CD14-positive monocyte (primary cell): ENCODE results near the gene GPR101. TPM values are rescaled to one million over a fixed set of nuclear protein-coding genes. Genes with fewer than 3 reads are reported as not detected.

Experiments used
- DNase-seq, 3 donors: peaks; one replicate each; pipeline ENCODE4 v3.0.0-alpha.2; 2011 to 2022
- H2AFZ ChIP-seq: 2 replicates; pipeline ENCODE4 v1.6.0; 2012; ENCODE audit warnings: mild to moderate bottlenecking, low read depth, low read length, inconsistent platforms; ENCODE audit not compliant: insufficient read depth, poor library complexity, severe bottlenecking
- H3K27ac ChIP-seq, 2 donors: 1 replicate in 1 of 2; 2 replicates in 1 of 2; pipeline ENCODE4 v1.5.1; 2012 to 2013; ENCODE audit warnings: low read length in 2 of 2, control low read depth in 1 of 2, inconsistent platforms in 1 of 2, low read depth in 1 of 2, mild to moderate bottlenecking in 1 of 2
- H3K27me3 ChIP-seq, 2 donors: one replicate each; pipeline versions ENCODE4 v1.6.0 to v1.6.1; 2011 to 2013; ENCODE audit warnings: low read length in 2 of 2; ENCODE audit not compliant: control insufficient read depth in 2 of 2, insufficient read depth in 2 of 2
- H3K36me3 ChIP-seq, 2 donors: replicated peaks in 1 of 2; 1 replicate in 1 of 2; 2 replicates in 1 of 2; pipeline versions ENCODE4 v1.5.1 to v1.6.1; 2012 to 2013; ENCODE audit warnings: low read length in 2 of 2, control low read depth in 1 of 2, inconsistent platforms in 1 of 2, mild to moderate bottlenecking in 1 of 2; ENCODE audit not compliant: insufficient read depth in 2 of 2, control insufficient read depth in 1 of 2
- H3K4me1 ChIP-seq, 2 donors: 1 replicate in 1 of 2; 2 replicates in 1 of 2; pipeline versions ENCODE4 v1.5.1 to v1.6.1; 2012 to 2013; ENCODE audit warnings: low read length in 2 of 2, control low read depth in 1 of 2, inconsistent platforms in 1 of 2, mild to moderate bottlenecking in 1 of 2, moderate library complexity in 1 of 2; ENCODE audit not compliant: insufficient read depth in 2 of 2, control insufficient read depth in 1 of 2
- H3K4me2 ChIP-seq: replicated peaks from 2 replicates; pipeline ENCODE3; 2012; ENCODE audit warnings: low read length, moderate library complexity, mild to moderate bottlenecking; ENCODE audit not compliant: poor library complexity, severe bottlenecking; ENCODE audit errors: extremely low read depth
- H3K4me3 ChIP-seq, 3 experiments: fragments of 200-600 bp in 1 of 3; sonication (generic) in 1 of 3; replicated peaks in 1 of 3; 1 replicate in 2 of 3; 2 replicates in 1 of 3; pipeline ENCODE4 v1.5.1; 2011 to 2013; ENCODE audit warnings: low read length in 3 of 3, mild to moderate bottlenecking in 3 of 3, control low read depth in 2 of 3, low read depth in 2 of 3, inconsistent platforms in 1 of 3, moderate library complexity in 1 of 3
- H3K79me2 ChIP-seq: 2 replicates; pipeline ENCODE4 v1.6.0; 2012; ENCODE audit warnings: mild to moderate bottlenecking, control low read depth, inconsistent platforms, low read length, moderate library complexity; ENCODE audit not compliant: insufficient read depth
- H3K9ac ChIP-seq: 2 replicates; pipeline ENCODE4 v1.6.0; 2017; ENCODE audit warnings: low read length, mild to moderate bottlenecking; ENCODE audit not compliant: insufficient read depth, poor library complexity, severe bottlenecking
- H3K9me3 ChIP-seq, 2 donors: replicated peaks in 1 of 2; 1 replicate in 1 of 2; 2 replicates in 1 of 2; pipeline versions ENCODE4 v1.5.1 to v1.6.1; 2012 to 2013; ENCODE audit warnings: low read length in 2 of 2, control low read depth in 1 of 2; ENCODE audit not compliant: control insufficient read depth in 1 of 2, insufficient read depth in 1 of 2
- H4K20me1 ChIP-seq: 2 replicates; pipeline ENCODE4 v1.6.0; 2012; ENCODE audit warnings: mild to moderate bottlenecking, low read length, control low read depth, moderate library complexity; ENCODE audit not compliant: insufficient read depth
- H3K27ac Mint-ChIP-seq, 7 donors: one replicate each; pipeline ENCODE4 v1.8.0; 2020; ENCODE audit warnings: mild to moderate bottlenecking in 7 of 7, mixed read lengths in 7 of 7, moderate library complexity in 6 of 7, inconsistent platforms in 2 of 7
- H3K27me3 Mint-ChIP-seq, 3 donors: one replicate each; pipeline ENCODE4 v1.8.0; 2021 to 2022; ENCODE audit warnings: low read depth in 3 of 3, mild to moderate bottlenecking in 3 of 3, mixed read lengths in 3 of 3, moderate library complexity in 3 of 3, inconsistent platforms in 1 of 3
- H3K36me3 Mint-ChIP-seq, 2 donors: one replicate each; pipeline ENCODE4 v1.8.0; 2020; ENCODE audit warnings: mixed read lengths in 2 of 2, inconsistent platforms in 1 of 2, mild to moderate bottlenecking in 1 of 2
- H3K4me1 Mint-ChIP-seq: one replicate; pipeline ENCODE4 v1.8.0; 2020; ENCODE audit warnings: mild to moderate bottlenecking, mixed read lengths
- H3K4me3 Mint-ChIP-seq, 2 donors: one replicate each; pipeline ENCODE4 v1.8.0; 2020; ENCODE audit warnings: mild to moderate bottlenecking in 2 of 2, mixed read lengths in 2 of 2, moderate library complexity in 1 of 2
- H3K9me3 Mint-ChIP-seq, 7 donors: one replicate each; pipeline ENCODE4 v1.8.0; 2020 to 2022; ENCODE audit warnings: mixed read lengths in 7 of 7, mild to moderate bottlenecking in 6 of 7, moderate library complexity in 6 of 7, inconsistent platforms in 2 of 7
- WGBS: methylation state at CpG from one replicate; pipeline ENCODE4 v1.1.5; 2013; ENCODE audit warnings: missing lambda C conversion rate; ENCODE audit not compliant: insufficient coverage; 5-methylcytosine and 5-hydroxymethylcytosine counted together
- intact Hi-C, 2 donors: fragments of 100-400 bp; cut with micrococcal nuclease; formaldehyde crosslinking; loops; one replicate each; pipeline versions ENCODE4 v1.15.0 to v1.15.1; 2023
- polyA plus RNA-seq, 3 donors: library from polyadenylated mRNA; depleted of rRNA in 1 of 3; unstranded in 2 of 3; stranded (reverse) in 1 of 3; fragments of 300-500 nt in 2 of 3; fragments of >200 nt in 1 of 3; fragmentation: Illumina TruSeq in 2 of 3; gene quantifications; 1 replicate in 2 of 3; 2 replicates in 1 of 3; pipeline ENCODE4 v1.2.3, GENCODE V29; 2012 to 2021
- TF ChIP-seq, protein P1 (sequence below): fragments of 200-600 bp; IDR thresholded peaks from one replicate; pipeline ENCODE4 v1.8.0; 2022; ENCODE audit warnings: antibody characterized with exemption, mild to moderate bottlenecking

GPR101 gene
- polyA plus RNA-seq, 3 donors: not detected

DNA sequence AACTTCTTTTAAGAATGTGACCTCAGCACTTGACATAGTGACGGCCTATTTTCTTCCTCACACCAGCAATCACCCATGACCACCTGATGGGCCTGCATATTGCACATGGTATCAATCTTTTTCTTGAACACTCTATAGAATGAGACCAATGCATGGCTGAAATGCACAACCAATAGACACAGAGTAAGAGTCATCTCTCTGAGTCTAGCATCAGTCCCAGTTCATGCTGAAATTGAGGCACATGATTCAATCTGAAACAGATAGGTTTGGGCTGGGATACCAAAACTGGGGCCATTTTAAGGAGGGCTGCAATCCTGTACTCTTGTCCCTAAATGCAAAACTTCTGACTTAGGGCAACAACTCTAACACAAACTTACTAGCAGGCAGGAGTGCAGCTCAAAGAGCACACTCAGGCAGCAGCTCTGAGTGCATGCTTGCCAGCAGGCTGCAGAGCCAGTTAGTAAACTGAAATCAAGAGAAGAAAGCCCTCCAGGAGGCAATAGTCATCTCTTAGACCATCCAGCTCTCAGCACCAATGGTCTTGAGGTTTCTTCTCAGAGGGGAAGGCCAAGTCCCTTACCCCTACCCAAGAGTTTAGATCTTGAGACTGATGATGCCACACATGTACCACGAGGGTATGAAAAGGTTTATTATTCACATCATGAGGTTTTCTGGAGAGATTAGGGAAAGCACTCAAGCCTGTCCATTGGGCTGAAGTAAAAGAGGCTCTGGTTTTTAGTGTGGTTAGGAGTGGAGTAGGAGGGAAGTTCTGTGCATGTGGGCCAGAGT is 24.7 kb upstream of the GPR101 start:
- Mint-ChIP-seq H3K4me1 (no peaks in the 10 kb centered on the region), H3K9me3 (peaks cover 0 to 1% (median 0%) of the 10 kb centered on the region in 7 donors), H3K36me3 (no peaks in the 10 kb centered on the region), H3K27ac (no peak overlapping the region), H3K27me3 (peaks cover 5 to 21% (median 14%) of the 10 kb centered on the region in 3 donors), H3K4me3 (no peak overlapping the region)
- H3K79me2 ChIP-seq: no peaks in the 10 kb centered on the region
- TF ChIP-seq, protein P1, sequence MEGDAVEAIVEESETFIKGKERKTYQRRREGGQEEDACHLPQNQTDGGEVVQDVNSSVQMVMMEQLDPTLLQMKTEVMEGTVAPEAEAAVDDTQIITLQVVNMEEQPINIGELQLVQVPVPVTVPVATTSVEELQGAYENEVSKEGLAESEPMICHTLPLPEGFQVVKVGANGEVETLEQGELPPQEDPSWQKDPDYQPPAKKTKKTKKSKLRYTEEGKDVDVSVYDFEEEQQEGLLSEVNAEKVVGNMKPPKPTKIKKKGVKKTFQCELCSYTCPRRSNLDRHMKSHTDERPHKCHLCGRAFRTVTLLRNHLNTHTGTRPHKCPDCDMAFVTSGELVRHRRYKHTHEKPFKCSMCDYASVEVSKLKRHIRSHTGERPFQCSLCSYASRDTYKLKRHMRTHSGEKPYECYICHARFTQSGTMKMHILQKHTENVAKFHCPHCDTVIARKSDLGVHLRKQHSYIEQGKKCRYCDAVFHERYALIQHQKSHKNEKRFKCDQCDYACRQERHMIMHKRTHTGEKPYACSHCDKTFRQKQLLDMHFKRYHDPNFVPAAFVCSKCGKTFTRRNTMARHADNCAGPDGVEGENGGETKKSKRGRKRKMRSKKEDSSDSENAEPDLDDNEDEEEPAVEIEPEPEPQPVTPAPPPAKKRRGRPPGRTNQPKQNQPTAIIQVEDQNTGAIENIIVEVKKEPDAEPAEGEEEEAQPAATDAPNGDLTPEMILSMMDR: no peak
- no peak for DNase-seq
- no peaks in the 10 kb centered on the region for H4K20me1 ChIP-seq
- H2AFZ ChIP-seq: no peak overlapping the region
- no peak overlapping the region for H3K27ac ChIP-seq
- H3K36me3 ChIP-seq: no peaks in the 10 kb centered on the region
- intact Hi-C loops: no loop called here
- WGBS: no CpG with 5 or more reads among the region's 2 CpGs
- peaks cover 12 to 17% of the 10 kb centered on the region in 2 donors for H3K27me3 ChIP-seq
- no peaks in the 10 kb centered on the region for H3K9me3 ChIP-seq
- no peak overlapping the region for H3K4me2 ChIP-seq
- no peaks in the 10 kb centered on the region for H3K4me1 ChIP-seq
- no peak overlapping the region for H3K9ac ChIP-seq
- H3K4me3 ChIP-seq: no peak overlapping the region

DNA sequence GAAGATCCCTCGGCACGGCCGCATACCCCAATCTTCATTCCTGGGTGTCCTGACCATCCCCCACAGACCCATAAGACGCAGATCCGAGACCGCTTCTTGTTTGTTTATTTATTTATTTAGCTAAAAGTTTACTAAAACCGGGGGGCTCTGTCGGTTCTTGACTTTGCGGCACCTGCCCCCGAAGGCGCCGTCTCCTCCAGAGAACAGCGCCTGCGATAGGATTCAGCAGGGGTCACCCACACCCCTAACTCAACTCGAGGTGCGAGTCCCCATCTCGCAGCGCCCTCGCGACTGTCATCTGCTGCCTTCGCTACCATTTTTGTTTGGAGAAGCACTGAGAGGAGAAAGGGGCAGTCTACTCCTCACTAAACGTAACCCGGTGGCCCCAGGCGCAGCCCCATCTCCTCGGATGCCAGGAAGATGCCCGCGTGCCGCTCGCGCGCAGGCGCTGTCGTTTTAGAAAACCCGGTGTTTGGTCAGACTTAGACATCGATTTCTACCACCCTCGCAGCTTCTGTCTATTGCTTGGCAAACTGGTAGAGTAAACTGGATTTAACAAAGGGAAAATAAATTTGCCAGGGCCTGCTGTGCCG is 18.9 kb upstream of the GPR101 start:
- peak overlapping the region; percentile 67 for H3K4me2 ChIP-seq
- intact Hi-C loops: no loop called here

More for the DNA sequence above, 18.9 kb upstream of the GPR101 start:
- H3K9me3 Mint-ChIP-seq: peaks cover 0 to 5% (median 3%) of the 10 kb centered on the region in 7 donors
- H3K27ac ChIP-seq: no peak overlapping the region
- peaks cover 15% of the 10 kb centered on the region for H3K4me1 Mint-ChIP-seq
- H3K79me2 ChIP-seq: no peaks in the 10 kb centered on the region
- H3K27ac Mint-ChIP-seq: no peak overlapping the region
- H3K9me3 ChIP-seq: no peaks in the 10 kb centered on the region
- H3K36me3 Mint-ChIP-seq: no peaks in the 10 kb centered on the region
- TF ChIP-seq, protein P1: peak; percentile 3
- peak overlapping the region; percentile 43 for H2AFZ ChIP-seq
- peak overlapping the region; percentile 66 to 92 for H3K4me3 Mint-ChIP-seq
- WGBS: 20% methylated on average over 1 of the region's 37 CpGs
- peaks cover 30 to 39% of the 10 kb centered on the region in 2 donors for H3K27me3 ChIP-seq
- H3K9ac ChIP-seq: no peak overlapping the region
- peaks cover 11 to 15% of the 10 kb centered on the region in 2 donors for H3K4me1 ChIP-seq
- no peaks in the 10 kb centered on the region for H3K36me3 ChIP-seq
- peak overlapping the region in 2 of 3 experiments; percentile 27 to 67 for H3K4me3 ChIP-seq
- H4K20me1 ChIP-seq: no peaks in the 10 kb centered on the region
- no peak for DNase-seq
- peaks cover 26 to 51% (median 43%) of the 10 kb centered on the region in 3 donors for H3K27me3 Mint-ChIP-seq
